Measurements from ENCODE around the gene PCP2. TPM values are rescaled to one million over a fixed set of nuclear protein-coding genes. Genes with fewer than 3 reads are reported as not detected.

Gene PCP2
- total RNA-seq, 3 donors from 2014 or later (not counting 1 experiment from before 2014, with no cell fraction given): 5.4 to 8.4 (median 7.7) TPM

GRCh38 chr19:7641290-7642276 lies 8.1 kb upstream of the PCP2 start:
- intact Hi-C loops (cut with micrococcal nuclease): no loop called here
- Mint-ChIP-seq H3K9me3 (peaks cover 0 to 2% of the 10 kb centered on the region in 2 donors), H3K4me1 (peaks cover 14 to 38% of the 10 kb centered on the region in 2 donors), H3K4me3 (no peak overlapping the region), H3K27ac (no peak overlapping the region), H3K36me3 (no peaks in the 10 kb centered on the region), H3K27me3 (ENCODE audit: low read depth in 2 of 2) (no peaks in the 10 kb centered on the region)
- Histone ChIP-seq H3K27ac (ENCODE audit: low read length) (no peak overlapping the region), H3K36me3 (ENCODE audit: control insufficient read depth, insufficient read depth, low read length) (peaks cover 20% of the 10 kb centered on the region), H3K4me1 (ENCODE audit: control insufficient read depth, insufficient read depth, low read length) (peaks cover 37% of the 10 kb centered on the region), H3K27me3 (ENCODE audit: control insufficient read depth, insufficient read depth, low read length) (no peaks in the 10 kb centered on the region), H3K9me3 (ENCODE audit: control insufficient read depth, insufficient read depth, low read length) (no peaks in the 10 kb centered on the region), H3K4me3 (ENCODE audit: low read length) (no peak overlapping the region)
- TF ChIP-seq, protein P1, sequence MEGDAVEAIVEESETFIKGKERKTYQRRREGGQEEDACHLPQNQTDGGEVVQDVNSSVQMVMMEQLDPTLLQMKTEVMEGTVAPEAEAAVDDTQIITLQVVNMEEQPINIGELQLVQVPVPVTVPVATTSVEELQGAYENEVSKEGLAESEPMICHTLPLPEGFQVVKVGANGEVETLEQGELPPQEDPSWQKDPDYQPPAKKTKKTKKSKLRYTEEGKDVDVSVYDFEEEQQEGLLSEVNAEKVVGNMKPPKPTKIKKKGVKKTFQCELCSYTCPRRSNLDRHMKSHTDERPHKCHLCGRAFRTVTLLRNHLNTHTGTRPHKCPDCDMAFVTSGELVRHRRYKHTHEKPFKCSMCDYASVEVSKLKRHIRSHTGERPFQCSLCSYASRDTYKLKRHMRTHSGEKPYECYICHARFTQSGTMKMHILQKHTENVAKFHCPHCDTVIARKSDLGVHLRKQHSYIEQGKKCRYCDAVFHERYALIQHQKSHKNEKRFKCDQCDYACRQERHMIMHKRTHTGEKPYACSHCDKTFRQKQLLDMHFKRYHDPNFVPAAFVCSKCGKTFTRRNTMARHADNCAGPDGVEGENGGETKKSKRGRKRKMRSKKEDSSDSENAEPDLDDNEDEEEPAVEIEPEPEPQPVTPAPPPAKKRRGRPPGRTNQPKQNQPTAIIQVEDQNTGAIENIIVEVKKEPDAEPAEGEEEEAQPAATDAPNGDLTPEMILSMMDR (IDR thresholded peaks at IDR 0.05): no peak
- 95% methylated on average over 41 of the region's 43 CpGs for whole genome bisulfite sequencing (ENCODE audit: insufficient coverage)
- no peak for ATAC-seq
- DNase-seq: no peak

- intact Hi-C loops (cut with micrococcal nuclease): no loop called here
- H3K36me3 Mint-ChIP-seq: no peaks in the 10 kb centered on the region
- H3K9me3 Mint-ChIP-seq: peaks cover 0 to 2% of the 10 kb centered on the region in 2 donors
- H3K27ac ChIP-seq (ENCODE audit: low read length): no peak overlapping the region
- no peak for ATAC-seq
- TF ChIP-seq, protein P1 (IDR thresholded peaks at IDR 0.05): no peak
- H3K4me1 Mint-ChIP-seq: peaks cover 14 to 38% of the 10 kb centered on the region in 2 donors
- no peak overlapping the region for H3K4me3 Mint-ChIP-seq
- H3K4me1 ChIP-seq (ENCODE audit: control insufficient read depth, insufficient read depth, low read length): peaks cover 45% of the 10 kb centered on the region
- 98% methylated on average over 11 of the region's 11 CpGs for WGBS (ENCODE audit: insufficient coverage)
- DNase-seq: no peak
- H3K9me3 ChIP-seq (ENCODE audit: control insufficient read depth, insufficient read depth, low read length): no peaks in the 10 kb centered on the region
- H3K27me3 ChIP-seq (ENCODE audit: control insufficient read depth, insufficient read depth, low read length): no peaks in the 10 kb centered on the region
- H3K36me3 ChIP-seq (ENCODE audit: control insufficient read depth, insufficient read depth, low read length): peaks cover 16% of the 10 kb centered on the region
- no peak overlapping the region for H3K27ac Mint-ChIP-seq
- H3K4me3 ChIP-seq (ENCODE audit: low read length): no peak overlapping the region
- H3K27me3 Mint-ChIP-seq (ENCODE audit: low read depth in 2 of 2): no peaks in the 10 kb centered on the region
Measured at GRCh38 chr19:7640803-7641202, 7.3 kb upstream of the PCP2 start.

GRCh38 chr19:7639863-7640348 lies 6.4 kb upstream of the PCP2 start:
- ATAC-seq (no peak), DNase-seq (no peak)
- H3K27me3 ChIP-seq (ENCODE audit: control insufficient read depth, insufficient read depth, low read length): no peaks in the 10 kb centered on the region
- intact Hi-C loops (cut with micrococcal nuclease): loop anchor here (10.0 kb wide), 1 partner anchor 45 kb away; the partner anchor contains the start of gene TRAPPC5
- peaks cover 14 to 41% of the 10 kb centered on the region in 2 donors for H3K4me1 Mint-ChIP-seq
- no peaks in the 10 kb centered on the region for H3K27me3 Mint-ChIP-seq (ENCODE audit: low read depth in 2 of 2)
- H3K36me3 Mint-ChIP-seq: no peaks in the 10 kb centered on the region
- peaks cover 16% of the 10 kb centered on the region for H3K36me3 ChIP-seq (ENCODE audit: control insufficient read depth, insufficient read depth, low read length)
- H3K9me3 Mint-ChIP-seq: peaks cover 0 to 2% of the 10 kb centered on the region in 2 donors
- no peak overlapping the region for H3K4me3 ChIP-seq (ENCODE audit: low read length)
- H3K27ac ChIP-seq (ENCODE audit: low read length): no peak overlapping the region
- TF ChIP-seq, protein P1 (IDR thresholded peaks at IDR 0.05): no peak
- H3K27ac Mint-ChIP-seq: no peak overlapping the region
- no peaks in the 10 kb centered on the region for H3K9me3 ChIP-seq (ENCODE audit: control insufficient read depth, insufficient read depth, low read length)
- no peak overlapping the region for H3K4me3 Mint-ChIP-seq
- 98% methylated on average over 13 of the region's 13 CpGs for WGBS (ENCODE audit: insufficient coverage)
- peaks cover 44% of the 10 kb centered on the region for H3K4me1 ChIP-seq (ENCODE audit: control insufficient read depth, insufficient read depth, low read length)
